Fibroblast of skin of right quadriceps (primary cell): ENCODE data around the gene SAMD7.

ENCODE experiments used
- DNase-seq: peaks from one replicate; pipeline ENCODE4 v3.0.0-alpha.2; 2013

Gene SAMD7, protein sequence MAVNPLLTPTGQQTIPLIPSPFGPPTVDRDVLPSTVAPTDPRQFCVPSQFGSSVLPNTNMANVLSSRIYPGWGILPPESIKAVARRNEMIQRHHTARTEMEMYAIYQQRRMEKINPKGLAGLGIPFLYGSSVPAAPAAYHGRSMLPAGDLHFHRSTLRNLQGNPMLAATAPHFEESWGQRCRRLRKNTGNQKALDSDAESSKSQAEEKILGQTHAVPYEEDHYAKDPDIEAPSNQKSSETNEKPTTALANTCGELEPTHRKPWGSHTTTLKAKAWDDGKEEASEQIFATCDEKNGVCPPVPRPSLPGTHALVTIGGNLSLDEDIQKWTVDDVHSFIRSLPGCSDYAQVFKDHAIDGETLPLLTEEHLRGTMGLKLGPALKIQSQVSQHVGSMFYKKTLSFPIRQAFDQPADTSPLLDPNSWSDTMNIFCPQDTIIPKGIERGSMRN

DNA sequence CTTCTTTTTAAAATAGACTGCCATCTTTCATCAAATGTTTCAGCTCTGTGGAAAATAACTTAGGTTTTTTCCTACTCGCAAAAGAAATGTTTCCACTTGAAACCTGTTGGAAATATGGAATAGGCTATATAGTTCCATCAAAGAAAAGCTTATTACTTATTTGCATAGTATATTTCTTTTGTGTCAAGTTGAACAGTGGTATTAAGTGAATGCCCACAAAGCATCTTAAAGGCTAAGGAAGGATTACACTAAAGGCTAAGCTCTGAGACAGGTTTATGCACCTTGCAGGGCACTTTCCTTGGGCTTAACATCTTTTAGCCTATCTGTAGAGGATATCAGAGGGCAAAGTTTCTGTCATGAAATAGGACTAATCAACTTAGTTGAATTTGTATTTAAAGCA lies at the start of gene SAMD7:
SAMD7 (plus strand) TSS at position 301 of the 400 bp plus-strand sequence. CDS start 7,927 bp downstream, outside the sequence.
- DNase-seq = no peak

DNA sequence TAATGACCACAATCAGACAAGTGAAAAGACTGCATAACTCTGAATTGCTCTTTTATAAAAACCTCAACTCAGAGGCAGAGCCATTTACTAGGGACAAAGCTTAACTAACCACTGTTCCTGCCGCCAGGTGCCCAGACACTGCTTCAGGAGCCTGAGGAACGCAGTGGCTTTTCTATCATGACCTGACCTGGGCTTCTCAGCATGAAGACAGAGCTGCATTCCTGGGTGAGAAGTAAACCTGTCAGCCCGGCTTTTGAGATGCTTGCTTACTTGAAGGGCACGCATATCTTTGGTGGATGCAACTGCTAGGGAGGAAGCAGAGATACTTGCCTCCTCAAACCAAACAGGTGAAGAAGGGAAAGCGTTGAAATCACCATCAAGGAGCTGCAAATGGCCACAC lies 49.5 kb upstream of the SAMD7 start:
- no peak for DNase-seq

DNA sequence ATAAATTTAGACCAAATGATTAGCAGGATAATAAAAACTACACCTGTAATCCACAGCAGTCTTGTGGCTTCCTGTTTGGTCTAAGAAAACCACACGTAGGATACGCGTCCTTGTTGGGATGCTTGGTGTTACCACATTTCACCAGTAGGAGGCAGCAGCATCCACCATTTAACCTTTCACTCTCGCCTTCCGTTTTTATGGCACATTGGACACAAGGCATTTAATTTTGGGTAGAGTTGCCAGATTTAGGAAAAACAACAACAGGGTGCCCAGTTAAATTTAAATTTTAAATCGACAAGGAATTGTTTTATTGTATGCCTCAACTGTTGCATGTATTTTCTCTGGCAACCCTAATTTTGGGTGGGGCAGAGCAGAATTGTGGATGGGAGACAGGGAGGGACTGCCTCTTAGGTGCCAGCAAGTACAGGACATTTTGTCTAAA lies 47.9 kb upstream of the SAMD7 start:
- peak; percentile 50 for DNase-seq

DNA sequence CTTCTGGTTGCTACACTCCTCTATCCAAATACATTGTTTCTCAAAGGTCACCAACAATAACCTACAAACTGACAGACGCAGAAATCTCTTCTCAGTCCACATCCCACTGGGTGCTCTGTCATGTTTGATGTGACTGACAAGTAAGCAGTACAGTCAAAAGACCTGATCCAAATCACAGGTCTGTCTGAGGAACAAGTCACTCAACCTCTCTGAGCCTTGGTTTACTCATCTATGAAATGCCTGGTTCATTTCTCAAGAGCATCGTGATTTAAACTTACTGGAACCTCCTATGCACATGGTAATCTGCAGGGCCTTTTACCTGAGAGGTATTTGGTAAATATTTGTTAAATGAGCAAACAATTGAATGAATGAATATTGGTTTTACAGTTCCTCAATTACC lies 47.1 kb upstream of the SAMD7 start:
- DNase-seq = no peak

DNA sequence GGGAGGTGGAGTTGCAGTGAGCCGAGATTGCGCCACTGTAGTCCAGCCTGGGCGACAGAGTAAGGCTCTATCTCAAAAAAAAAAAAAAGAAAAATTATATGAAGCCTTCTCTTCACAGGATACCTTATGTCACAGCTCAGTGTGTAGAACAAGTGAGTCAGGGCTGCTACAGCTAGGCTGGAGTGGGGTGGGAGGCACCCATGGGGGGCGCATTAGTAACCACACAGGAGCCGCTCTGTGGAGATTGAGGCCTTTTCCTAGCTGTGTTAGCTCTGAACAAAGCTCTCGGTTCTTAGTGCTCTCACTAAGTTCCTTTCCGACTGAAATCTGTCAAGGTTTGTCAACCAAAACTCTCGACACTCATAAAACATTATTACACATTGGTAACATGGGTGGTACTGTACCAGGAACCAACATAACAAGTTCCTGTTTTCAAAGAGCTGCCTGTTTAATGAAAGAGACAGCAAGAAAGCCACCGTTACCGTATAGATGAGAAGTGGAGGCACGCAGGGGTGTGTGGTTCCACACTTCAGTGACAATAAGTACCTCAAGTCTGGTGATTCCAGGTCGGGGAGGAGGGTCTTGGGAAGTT lies 46.1 kb upstream of the SAMD7 start:
- DNase-seq = no peak

DNA sequence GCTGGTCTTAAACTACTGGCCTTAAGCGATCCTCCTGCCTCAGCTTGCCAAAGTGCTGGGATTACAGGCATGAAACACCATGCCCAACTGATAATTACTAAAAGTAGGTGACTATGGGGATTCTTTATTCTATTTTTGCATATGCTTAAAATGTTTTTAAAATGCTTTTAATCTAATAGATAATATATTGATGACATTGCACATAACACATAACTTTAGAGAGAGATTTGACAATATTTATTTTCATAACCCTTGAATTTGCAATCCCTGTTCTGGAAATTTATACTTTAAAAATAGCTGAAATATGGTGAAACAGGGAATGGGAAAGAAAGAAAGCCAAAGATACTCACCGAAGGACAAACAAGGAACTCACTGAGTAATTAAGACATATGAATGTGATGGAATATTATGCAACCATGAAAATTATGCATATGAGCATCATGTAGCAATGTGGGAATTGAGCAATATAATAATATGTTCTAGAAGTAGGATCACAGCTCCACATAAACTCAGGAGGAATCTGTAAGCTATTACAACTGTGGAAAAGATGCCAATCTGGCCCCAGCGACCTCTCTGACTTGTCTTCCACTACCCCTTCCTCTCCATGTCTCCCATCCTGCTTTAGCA lies 43.7 kb upstream of the SAMD7 start:
- DNase-seq = no peak

DNA sequence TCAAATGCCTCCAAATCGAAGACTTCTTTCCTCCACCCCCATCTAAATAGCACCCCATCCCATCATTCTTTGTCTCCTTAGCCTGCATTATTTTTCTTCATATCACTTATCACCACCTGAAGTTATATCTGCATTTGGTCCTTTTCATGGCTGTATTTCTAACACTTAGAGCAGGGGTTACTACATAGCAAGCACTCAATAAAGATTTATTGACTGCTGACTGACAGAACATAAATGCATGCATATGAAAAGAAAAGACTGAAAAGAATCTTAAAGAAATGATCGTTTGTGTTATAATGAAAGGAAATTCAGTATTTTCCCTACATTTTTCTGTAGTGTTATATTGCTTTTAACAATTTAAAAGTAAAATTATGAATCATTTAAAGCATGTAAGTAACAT lies 43.0 kb upstream of the SAMD7 start:
- DNase-seq = no peak

DNA sequence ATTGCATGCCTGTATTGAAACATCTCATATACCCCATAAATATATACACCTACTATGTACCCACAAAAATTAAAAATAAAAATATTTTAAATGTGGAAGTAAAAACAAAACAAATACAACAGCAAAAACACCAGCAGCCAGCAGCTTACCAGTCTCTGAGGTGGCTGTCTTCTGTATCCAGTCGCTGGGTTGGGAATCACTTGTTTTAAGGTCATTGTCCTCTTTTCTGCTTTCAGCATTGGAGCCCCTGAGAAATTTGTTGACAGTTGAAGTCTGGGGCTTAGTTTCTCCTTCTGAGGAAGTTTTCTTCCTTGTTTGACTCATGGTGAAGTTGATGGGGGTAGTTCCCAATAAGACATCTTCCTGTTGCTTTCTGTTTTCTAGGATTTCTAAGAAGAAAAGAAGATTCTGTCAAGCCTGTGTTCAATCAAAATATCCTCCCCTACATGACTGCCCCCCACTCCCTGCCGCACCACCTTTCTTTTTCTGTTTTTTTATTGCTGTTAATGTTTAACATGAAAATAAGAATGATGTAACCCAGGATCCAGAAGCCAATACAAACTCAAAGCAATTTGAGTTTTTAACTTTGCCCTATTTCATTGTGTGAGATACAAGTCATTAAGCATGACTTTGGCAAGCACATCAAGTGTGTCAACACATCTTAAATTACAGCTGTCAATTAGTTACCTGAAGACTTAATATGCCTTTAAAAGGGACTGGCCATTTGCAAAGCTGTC lies 41.7 kb upstream of the SAMD7 start, which contains the start of gene LRRC31:
LRRC31 (minus strand) TSS at position 452 of the 737 bp plus-strand sequence; CDS start at position 324, 128 bp downstream.
- no peak for DNase-seq

DNA sequence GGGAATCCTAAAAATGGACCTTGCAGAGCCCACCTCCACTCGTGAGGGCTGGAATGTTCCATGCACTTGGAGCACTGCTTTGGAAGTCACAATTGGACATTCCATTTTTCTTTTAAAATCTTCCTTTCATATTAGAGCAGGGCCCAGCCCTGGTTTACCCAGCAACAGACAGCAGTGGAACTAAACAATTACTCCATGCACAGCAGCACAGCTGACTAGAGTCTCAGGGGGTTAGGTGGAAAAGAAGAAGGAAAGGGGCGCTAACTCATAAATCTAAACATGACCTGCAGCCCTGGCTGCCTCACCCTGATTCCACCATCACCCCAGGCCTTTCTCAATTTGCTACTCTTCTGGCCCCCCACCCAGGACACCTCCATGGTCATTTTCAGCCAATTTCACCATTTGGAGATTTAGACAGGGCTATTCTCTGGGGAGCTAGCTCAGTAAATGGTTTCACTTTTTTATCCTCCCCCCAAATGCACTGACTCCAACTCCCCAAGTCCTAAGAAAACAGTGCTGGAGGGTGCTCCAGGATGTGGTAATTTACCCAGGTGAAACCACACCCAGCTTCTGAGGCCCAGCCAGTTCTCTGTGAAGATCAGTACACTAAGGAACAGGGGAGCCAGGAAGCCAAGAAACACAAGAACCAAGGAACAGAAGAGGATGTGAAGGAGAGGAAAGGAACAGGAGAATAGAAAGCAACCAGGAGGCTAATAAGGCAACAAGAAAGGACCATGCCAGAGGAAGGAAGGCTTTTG lies 40.1 kb upstream of the SAMD7 start:
- no peak for DNase-seq

DNA sequence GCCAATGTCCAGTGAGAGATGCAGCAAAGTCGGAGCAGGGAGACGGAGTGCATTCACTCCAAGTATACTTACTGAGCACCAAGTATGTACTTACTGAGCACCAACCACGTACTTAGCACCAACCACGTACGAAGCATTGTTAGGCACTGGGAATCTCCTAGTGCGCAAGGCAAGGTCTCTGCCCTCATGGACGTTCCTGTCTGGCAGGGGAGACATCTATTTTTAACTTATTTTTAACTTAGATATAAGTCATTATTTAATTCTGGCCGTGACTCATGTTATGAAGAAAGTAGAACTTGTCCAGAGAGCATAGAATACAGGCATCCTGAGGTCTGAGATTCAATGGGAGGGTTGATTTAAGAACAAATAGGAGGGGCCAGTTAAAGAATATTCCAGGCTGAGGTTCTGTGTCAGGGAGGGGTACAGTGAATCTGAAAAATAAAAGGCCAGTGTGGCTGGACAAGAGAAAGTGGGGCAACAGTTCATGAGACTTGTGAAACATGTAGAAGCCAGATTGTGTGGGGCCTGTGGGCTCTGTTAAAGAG lies 32.3 kb upstream of the SAMD7 start:
- no peak for DNase-seq

DNA sequence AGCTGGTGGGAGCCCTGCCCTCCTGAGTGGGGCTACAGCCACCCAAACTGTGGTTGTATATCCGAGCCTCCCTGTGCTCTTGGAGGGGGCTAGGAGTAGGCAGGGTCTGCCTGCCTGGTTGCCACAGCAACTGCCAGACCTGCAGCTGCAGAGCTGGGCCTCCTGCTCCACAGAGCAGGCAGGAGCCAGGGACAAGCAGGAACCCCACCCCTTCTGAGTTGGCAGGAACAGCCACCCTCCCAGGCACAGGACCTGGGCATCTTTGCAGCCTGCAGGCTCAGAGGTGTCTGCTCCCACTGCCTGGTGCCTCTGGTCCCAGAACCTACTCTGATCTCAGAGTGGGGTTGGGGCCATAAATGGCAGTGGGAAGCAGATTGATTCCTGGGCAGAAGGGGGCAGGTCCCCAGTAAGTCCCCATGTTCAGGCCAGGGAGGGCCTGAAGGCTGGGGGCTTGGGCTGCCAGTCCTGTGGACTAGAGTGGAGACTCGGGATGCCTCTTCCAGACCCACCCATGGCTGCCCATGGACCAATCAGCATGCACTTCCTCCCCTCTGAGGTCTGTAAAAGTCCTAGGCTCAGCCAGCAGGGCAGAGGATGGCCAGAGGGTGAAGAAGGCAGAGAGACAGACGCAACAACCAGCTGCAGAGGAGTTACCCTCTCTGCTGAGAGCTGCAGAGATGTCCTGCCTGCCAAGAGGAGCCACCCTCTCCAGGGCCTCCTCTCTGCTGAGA lies 31.4 kb upstream of the SAMD7 start:
- no peak for DNase-seq

DNA sequence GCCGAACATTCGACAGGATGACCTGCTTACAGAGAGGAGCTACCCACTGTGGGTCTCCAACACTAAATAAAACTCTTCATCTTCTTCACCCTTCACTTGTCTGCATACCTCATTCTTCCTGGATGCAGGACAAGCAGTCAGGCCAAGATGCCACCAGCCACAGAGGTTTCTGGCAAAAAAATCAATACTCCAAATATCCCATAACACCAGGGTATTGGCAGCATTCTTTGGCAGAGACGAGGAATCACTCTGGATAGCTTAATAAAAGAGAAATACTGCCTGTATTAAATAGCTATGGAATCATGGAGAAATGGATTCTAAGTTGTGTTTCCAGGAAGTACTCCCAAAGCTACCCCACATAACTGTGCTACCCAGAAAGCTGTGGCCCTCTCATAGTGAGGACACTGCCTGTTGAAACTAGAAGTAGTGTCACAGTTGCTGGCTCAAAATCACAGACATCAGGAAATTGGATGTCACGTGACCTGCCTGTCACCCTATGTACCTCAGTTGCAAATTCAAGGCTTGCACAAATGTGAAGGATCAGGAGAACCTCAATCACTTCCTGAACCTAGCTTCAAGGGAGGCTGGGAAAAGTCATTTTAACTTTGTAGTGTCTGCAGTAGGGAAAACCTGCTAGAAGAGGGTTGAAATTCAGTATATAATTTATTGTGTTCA lies 30.7 kb upstream of the SAMD7 start:
- DNase-seq = no peak

DNA sequence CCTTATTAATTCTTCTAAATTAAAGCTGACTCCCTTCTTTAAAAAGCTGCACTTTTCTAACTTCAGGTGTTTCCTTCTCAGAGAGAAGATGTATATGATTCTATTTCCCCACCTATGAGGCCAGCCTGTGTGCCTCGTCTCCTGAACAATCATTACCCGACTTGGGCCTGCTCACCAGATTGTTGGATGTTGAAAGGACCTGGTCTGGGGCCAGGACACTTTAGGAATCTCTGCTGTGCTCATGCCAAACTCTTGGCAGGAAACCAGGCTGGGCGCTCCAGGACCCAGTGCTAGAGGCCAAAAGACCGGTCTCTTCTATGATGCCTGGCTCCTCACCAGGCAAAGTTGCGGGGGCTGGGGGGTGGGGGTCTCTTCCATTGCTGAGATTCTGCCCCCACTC lies 24.7 kb upstream of the SAMD7 start:
- peak; percentile 10 for DNase-seq

DNA sequence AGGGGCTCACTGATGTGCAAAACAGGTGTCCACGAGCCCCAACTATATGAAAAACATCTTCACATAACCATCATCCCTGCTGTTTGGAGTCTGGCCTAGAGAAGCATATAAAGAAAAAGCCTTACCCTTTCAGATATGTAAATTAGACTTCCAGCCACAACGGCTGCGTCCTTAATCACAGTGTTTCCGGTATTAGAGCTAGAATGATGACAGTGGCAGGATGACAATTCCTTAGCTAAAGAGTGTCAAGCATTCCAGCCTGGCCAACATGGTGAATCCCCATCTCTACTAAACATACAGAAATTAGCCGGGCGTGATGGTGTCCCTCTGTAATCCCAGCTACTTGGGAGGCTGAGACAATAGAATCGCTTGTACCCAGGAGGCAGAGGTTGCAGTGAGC lies 19.5 kb upstream of the SAMD7 start:
- DNase-seq = no peak

DNA sequence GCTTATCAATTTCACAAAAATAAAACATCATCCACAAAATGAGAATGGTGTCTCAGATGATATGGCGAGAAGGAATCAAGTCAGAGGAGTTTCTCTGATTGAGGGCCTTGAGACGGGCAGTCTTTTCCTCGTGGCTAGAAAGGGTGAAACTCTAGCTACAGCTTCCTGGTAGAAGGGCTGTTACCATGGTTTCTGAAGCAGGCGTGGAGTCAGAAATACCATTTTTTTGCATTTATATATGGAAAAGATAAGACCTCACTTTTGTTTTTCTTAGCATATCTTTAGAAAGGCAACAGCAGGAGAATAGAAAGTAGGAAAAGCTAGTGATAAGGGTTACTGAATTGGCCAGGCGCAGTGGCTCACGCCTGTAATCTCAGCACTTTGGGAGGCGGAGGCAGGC lies 17.3 kb upstream of the SAMD7 start:
- DNase-seq = no peak

DNA sequence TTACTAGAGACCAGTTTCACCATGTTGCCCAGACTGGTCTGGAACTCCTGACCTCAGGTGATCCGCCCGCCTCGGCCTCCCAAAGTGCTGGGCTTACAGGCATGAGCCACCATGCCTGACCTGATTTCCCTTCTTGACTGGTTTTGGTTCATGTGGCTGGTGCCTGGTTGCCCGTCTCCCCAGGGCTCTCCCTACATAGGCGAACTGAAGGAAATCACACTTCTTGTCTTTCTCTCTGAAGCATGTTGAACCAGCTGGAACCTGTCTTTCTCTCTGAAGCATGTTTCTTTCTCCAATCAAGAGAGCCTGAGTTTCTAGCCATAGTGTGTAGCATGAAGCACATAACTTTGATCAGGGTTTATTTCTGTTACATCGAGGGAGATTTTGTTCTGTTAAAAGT lies 16.3 kb upstream of the SAMD7 start:
- DNase-seq = no peak

DNA sequence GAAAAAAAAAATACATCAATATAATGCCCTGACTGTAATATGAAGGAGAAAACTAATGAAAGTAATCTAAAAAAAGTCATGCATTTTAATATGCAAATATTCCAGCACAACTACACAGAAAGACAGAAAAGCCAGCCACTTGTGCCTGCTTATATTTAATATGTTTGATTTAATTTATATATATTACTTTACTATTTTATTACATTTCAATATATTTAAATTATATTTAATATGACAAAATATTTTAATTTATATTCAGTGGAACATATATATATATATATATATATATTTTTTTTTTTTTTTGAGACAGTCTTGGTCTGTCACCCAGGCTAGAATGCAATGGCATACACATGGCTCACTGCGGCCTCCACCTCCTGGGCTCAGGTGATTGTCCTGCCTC lies 14.1 kb upstream of the SAMD7 start:
- no peak for DNase-seq

DNA sequence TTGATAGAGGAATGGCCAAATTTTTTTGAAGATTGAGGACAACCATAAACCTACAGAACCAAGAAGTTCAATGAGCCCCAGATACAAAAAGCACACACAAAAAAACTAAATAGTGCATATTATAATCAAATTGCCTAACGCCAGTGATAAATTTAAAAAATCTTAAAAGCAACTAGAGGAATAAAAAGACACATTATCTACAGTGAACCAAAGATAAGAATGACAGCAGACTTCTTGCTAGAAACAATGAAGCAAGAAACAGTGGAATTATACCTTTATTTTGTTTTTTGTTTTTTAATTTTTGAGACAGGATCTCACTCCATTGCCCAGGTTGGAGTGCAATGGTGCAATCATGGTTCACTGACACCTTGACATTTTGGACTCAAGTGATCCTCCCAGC lies 9.9 kb upstream of the SAMD7 start:
- DNase-seq = no peak

DNA sequence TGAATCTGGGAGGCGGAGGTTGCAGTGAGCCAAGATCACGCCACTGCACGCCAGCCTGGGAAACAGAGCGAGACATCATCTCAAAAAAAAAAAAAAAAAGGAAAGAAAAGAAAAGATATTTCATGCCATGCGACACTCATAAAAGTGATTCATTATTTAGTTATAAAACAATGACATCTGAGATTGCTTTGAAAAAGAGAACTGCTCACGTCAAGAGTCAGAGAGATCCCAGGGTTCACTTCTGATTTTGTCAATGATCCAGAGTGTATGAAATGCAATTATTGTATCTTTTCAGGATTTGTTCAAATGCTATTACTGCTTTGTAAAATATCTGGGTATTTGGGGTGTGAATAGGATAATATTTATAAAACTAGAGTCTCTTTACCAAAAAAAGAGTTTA lies 6.0 kb upstream of the SAMD7 start:
- DNase-seq = no peak

DNA sequence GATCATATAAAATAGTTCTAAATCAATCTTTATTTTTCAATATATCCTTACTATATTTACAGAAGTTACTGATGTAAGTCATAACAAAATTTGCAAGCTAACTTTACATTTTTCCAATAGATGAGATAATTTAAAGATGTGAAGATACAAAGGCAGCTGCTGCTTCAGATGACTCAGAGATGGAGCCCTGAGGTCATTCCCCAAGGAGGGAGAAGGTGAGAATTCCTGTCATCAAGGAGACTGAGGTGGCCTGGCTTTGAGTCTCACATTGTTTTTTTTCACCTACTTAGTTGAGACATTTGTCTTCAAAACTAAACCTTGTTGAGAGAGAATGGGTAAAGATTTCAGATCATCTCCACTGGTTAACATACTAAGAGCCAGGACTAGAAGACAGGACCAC lies 3.9 kb upstream of the SAMD7 start:
- no peak for DNase-seq

DNA sequence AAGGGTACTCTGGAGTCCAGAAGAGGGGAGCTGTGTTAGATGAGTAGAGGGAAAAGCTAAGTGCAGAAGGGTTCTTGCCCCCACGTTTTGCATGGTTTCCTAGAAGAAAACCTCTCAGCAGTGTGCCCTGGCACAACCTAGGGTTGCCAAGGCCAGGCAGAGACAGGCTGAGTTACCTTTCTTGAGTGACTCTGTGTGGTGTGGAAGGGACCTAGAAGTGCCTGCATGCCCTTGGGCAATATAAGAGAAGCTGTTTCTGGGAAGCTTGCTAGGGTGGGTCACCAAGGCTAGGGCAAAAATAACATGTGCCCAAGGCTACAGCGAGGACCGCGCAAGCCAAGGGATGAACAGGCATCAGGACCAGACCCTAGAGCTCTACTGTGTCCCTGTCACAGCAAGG lies 3.4 kb upstream of the SAMD7 start:
- DNase-seq = no peak
